HG03378 (cell line): Measurements from ENCODE around the gene WDR72.

Source experiments
- ATAC-seq: cut with Tn5 transposase; IDR thresholded peaks from one replicate; pipeline ENCODE4 v1.9.1; 2021; ENCODE audit warnings: mild to moderate bottlenecking, moderate library complexity; ENCODE audit not compliant: unreplicated experiment

WDR72 gene

DNA sequence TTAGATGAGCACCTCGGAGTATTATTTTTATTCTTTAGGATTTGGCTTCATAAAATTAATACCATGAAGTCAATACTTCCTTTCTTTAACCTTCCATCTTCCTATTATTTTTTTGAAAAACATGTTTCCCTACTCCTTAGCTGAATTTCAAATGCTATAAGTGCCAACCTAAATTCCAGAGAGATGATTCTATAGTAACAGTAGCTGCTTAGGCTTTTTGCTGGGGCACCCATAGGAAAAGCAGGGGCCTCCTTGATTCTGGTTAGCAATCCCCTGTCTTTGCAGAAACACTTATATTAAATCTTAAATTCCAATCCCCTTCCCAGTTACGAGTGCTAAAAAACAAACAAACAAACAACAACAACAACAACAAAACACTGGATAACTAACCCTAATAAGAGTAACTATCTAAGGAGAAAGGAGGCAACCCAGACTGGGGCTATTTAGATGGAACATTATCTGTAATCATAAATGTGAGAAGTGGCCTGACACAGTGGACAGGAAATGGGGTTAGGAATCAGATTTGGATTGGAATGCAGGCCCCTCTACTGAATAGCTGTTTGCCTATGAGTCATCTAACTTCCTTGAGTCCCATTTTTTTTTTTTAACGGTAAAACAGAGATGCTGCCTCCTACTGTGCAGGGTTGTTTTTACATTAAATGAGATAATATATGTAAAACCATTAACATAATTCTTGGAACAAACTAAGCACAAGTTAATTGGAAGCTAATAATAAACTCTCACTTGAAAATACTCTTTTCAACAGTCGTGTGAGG is 148.1 kb downstream of the WDR72 start:
- no peak for ATAC-seq

DNA sequence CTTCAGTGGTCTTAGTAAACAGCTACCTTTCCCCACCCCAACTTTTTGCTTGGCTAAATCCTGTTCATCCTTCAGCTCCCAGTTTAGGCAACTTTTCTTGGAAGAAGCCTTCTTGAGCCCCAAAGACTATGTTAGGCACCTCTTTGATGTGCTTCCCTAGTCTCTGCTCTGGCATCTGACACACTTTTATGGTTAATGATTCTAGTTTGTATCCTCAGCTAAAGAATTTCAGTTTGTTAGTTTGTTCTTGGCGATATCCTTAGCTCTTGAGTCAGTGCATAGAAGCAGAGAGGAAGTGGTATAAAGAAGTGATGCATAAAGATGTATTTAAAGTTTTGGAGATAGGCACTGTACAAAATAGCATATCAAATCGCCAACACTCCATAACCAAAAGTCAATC is 168.4 kb downstream of the WDR72 start:
- no peak for ATAC-seq

DNA sequence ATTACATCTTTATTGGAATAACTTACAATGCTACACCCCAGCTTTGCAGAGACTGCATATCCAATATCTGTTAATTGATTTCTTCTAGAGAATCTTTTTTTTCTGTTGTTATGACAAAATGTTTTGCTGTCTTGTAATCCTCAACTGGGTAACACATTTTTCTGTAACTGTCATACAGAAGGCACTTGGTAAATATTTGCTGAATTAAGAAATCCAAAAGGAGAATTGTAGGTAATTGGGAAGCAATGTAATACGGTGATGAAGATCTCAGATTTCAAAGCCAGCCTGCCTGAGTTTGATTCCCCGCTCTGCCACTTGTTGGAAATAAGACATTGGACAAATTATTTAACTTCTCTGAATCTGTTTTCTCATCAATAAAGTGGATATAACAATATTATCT is 169.1 kb downstream of the WDR72 start:
- ATAC-seq = no peak

DNA sequence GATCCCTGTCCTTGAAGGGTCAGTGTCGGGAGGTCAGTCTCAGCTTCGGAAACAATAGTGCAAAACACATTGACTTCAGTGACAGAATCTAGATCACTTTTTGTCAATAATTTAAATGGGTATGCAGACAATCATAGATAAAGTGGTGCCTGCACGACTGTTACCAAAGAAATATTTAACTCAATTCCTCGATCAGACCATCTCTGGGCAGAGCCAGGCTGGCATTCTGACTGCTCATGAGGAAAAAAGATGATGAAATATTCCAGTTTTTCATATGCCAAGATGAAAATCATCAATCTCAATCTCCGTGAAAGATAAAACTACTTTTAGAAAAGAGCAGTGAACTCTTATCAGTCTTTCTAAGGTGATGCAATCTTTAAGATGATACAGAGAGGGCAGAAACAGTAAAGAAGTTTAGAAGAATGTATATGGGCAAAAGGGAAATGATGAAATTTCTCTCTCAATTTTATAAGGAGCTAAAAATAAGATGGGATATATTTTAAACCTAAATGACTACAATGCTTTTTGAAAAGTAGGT is 169.9 kb downstream of the WDR72 start:
- no peak for ATAC-seq

DNA sequence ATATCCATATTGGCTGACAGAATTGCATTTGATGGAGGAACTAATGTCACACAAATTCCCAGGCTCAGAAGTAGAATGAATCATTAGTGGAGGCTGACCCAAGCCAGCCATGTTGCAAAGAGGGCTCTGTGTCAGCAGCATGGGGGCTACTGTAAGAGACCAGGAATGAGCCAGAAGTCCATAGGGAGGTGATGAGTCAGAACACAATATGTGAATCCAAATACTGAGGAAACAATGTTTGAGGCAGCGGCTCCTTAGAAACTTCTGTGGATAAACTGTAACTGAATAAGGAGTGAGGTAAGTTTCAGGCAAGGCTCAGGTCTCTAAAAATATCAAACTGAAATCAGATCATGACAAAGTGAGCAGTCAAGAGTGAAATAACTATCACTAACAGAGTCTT is 170.7 kb downstream of the WDR72 start:
- no peak for ATAC-seq

DNA sequence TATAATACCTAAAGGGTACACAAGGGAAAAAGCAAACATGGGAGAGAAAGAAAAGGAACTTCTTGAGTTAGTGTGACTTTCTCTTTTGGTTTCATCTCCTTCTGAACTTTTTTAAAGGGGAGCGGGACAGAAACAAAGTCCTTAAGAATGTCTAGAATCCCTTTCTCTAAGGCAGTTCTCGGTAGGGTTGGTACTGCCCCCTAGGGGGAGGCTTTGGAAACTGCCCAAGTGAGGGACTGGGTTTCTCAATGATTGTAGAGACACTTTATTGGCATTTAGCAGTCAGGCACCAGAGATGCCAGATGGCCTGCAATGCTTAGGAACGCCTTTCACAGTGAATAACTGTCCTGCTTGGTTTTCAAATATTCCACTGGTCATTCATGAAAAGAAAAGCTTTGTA is 172.7 kb downstream of the WDR72 start:
- ATAC-seq = no peak

DNA sequence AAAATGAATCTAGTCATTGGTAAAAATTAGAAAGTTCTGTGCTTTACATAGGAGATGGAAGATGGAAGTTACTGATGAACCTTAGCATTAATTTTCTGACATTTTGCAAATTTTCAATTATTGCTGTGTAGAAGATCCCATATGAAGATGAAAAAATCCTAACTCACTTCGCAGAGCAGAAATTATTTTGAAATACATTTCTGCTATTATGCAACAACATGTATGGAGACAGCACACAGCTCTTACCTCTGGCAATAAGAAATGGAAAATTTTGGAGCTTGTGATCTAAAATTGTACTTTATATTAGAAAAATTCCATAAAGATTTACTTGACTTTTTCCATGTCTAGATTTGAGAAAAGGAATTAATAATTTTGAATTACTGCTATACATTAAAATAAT is 177.9 kb downstream of the WDR72 start:
- no peak for ATAC-seq

DNA sequence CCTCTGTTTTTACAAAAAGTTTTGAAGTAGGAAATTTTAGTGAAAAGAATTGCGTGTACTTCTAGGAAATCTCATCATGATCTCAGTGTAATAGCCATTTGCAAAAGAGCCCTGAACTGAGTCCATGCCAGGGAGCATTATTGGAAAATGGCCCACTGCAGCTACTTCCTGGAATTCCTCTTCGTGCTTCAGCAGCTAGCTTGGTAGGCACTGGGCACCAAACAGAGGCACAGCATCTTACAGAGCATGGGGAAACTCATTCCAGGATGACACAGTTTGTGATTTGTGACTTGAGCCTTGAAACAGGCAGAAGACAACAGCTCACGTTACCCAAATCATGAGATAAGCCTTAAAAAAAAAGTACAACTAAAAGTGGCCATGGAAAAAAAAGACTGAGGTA is 179.1 kb downstream of the WDR72 start:
- no peak for ATAC-seq

DNA sequence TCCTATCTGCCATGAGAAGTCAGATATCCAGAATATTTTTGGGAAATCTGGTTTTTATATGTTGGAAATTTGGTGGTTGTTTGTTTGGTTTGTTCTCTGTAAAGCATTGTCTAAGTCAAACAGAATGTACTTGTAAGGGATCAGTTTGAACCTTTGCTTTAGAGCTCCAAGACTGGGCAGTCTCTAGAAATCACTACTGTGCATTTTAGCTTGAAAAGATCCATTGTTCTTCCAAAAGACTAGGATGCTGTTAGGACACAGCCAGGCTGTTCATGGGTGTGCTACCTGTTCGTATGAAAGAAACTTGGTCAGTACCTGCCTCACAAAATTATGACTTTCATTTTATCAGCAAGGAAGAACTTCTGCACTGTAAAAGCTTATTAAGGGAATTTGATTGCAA is 182.6 kb downstream of the WDR72 start:
- ATAC-seq = no peak

DNA sequence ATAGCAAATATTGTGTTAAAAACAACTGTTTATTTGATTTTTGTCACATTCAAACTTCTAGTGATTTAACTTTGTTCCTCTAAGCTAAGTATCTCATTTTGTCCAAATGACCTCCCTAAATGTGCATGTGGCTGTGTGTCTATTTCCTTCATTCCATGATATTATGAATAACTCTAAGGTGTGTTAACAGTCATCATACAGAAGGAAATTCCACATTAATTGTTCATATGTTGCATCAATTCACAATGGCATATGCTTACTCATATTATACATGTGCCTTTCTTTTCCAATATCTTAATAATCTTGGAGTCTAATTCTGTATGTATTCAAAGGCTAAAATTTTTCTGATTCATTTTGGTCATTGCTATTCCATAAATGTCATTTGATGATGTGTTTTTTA is 186.4 kb downstream of the WDR72 start:
- ATAC-seq = no peak

DNA sequence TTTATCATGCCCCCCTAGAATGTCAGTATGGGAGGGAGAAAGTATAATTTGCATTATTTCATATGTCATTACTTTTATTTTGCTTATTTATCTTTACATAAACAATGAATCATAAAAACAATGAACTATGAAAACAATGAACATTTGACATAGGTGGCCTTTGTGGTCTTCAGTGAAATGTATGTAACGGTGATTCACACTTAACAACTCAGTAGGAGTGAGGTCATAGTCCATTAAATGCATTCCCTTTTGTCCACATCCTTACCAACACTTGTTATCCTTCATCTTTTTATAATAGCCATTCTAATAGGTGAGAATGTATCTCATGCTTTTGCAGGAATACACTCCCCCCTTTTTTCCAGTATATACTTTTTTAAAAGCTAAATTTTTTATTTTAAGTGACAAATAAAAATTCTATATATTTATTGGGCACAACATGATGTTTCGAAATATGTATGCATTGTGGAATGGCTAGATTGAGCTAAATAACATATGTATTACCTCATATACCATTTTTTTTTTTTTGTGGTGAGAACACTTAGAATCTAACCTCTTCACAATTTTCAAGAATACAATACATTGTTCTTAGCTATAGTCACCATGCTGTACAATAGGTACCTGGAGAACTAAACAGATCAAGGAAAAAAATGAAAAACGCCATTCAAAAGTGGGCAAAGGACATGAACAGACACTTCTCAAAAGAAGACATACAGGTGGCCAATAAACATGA is 189.5 kb downstream of the WDR72 start:
- ATAC-seq = no peak

DNA sequence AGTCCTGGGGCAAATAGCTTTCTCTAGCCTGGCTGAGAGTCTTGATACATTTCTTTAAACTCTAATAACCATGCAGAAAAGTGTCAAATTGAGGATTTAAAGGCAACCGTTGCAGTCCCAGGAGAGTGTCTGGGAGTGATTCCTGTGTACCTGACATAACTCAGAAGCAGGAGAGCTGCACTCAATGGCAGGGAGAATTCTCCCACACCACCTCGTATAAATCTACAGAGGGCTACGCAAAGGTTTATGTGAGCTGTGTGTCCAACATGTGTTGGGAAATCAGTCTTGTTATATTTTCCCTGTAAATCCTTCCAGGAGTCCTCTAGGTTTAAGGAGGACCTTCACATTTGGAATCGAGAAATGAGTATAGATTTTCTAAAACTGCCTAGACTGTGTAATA is 192.6 kb downstream of the WDR72 start:
- ATAC-seq = no peak

DNA sequence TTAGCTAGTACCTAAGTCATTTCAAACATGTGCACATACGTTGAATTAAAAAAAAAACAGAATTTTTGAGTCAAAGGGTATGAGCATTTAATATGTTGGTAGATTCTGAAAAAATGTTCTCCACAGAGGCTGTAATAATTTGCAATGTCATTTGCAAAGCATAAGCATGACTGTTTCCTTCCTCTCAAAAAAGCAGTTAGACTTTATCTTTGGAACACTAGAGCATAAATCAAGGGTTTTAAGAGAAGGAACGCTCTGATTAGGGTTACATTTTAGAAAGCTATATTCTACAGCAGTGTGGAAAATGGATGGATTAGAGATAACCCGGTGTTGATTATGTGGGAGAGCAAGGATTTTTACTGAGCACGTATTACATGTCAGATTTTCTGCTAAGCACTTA is 193.7 kb downstream of the WDR72 start:
- no peak for ATAC-seq

DNA sequence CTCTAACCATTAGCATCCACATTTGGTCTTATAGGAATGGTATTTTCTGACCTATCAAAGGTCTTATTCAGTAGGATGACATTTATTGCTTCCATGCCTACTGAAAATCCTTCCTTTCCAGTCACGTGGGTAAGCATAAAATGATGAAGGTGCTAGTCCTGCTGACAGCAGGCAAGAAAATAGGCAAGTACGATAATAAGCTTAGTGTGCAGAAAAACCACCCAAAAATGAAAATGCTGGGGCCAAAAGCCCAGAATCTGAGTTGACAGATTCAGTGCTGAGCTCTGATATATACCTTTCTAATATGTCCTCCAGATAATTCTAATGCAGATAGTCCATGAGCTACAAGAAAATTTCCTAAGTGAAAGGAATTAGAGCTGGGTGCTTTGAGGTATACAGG is 194.8 kb downstream of the WDR72 start:
- ATAC-seq = no peak

DNA sequence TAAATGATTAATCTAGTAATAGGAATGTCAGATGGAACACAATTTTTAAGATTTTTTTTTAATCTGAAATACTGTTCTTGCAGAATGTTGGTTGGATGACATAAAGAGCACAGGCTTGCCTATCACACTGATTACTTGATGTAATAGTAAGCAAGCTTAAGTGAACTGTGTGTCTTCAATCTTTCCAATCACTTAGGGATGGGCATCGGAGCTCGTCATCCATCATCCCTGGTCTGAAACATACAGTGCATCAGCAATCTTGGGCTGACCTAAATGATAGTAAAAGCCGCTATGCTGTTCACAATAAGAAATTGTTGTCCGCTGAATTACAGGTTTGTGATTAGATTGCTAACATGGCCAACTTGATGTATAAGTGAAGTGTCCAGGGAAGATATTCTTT is 195.8 kb downstream of the WDR72 start:
- no peak for ATAC-seq

DNA sequence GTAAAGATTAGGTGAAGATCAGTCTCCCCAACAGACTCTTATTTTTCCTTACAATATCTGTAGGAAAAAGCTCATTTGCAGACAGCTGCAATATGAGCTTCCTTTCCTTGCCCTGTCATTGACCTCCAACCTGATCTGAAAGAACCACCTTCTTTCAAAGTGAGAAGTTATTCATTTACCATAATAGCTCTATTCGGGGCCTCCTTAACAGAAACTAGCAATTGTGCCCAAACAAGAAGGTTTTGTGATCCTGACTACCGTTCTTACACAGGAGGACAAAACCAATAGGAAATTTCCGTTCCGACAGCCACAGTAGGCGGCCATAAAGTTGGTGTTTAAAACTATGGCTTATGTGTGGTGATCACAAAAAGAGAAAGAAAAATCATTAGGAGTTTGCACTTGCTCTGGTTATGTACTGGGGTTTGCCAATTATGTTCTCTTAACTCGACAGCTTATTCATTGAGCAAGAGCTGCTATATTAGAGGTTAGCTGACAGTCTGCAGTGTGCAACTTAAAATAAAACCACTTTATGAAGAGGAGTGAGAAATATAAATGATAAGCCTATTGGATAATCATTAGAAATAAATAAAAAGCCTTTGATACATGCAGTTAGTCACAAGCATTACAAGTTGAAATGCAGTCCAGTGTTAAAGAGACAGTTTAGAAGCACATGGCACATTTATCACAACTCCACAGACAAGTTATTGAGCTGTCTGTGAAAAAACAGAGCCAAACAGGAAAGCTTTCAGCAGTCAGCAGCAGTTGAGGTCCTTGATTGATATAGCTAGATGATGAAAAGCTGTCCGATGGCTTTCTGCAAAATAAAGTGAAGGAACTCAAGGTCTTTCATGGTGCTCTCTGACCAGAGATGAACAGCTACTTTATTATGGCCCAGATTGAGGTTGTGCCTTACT is 199.8 kb downstream of the WDR72 start:
- ATAC-seq = no peak

DNA sequence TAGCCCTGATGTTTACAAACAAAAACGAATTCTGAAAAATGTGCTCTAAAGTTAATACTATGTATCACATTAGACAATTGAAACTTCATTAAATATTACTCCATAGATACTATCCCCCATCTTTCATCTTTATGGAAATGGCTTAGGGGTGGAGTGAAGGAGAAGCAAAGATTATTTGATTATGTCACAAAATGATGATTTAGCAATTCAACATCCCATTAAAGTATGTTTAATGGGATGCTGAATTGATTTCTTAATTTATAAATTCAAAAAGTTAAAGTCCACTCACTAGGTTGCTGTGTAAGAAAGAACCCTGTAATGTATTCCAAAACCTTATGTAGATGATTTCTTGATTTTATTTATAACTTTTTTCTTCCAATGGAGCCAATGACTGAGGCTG is 201.1 kb downstream of the WDR72 start:
- ATAC-seq = no peak

DNA sequence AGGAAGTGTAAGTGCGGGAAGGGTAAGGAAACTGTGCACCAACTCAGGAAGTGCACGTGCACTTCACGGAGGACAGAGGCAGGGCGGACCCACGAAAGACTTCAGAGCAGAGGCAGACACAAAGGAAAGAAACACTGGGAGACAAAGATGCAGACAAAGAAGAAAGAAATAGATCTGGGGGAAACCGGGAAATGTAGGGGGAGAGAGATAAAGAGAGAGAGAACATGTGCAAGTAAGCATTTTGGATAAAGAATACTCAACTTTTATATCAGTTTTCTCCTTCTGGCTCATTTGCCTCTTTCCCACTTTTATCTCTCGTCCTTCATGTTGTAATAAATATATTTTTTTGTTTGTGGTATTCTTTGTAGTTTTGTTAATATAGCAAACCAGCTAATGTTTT is 204.2 kb downstream of the WDR72 start:
- ATAC-seq = no peak

DNA sequence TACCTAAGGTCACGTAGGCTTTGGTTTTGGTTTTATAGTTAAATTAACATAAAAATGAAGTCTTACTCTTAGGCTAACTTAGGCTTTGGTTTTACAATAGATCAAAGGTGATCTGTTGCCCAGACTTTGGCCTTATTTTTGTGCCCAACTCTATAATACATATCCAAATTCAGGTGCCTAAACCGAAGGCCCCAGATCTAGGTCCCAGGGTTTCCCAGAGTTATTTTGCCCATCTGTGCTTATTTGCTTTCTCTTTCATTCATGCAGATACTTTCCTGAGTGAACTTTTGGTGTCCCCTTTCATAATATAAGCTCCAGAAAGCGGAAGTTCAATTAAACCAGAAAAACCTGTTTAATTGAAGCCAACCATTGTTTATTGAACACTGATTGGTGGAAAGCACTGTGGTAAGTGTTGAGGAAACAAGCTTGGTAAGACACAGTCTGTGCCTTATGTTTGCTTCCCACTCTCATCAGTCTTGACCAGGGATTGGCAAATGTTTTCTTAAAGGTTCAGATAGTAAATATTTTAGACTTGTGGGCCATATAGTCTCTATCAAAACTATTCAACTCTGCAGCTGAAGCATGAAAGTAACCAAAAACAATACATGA is 209.7 kb downstream of the WDR72 start:
- no peak for ATAC-seq

DNA sequence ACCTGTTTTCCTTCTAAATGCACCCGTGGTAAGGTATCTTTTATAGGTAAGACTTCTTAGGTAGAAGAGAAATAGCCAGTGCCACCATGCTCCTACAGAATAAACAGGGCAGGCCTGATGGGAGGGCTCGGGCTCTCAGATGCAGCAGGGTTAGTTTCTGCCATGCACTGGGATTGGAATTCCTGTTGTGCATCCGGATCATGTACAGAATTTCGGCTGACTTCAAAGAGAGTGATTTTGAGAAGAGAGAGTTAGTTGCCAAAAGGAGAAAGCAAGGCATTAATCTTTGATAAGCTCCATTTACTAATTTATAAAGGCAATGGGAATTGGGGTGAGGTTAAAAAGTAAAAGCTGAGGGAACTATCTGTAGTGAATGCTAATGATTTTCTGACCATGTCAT is 211.2 kb downstream of the WDR72 start:
- ATAC-seq = no peak
